Transverse colon (tissue), 4 donors: ENCODE data around the gene CDCA8. TPM values are rescaled to one million over a fixed set of nuclear protein-coding genes. Genes with fewer than 3 reads are reported as not detected.

Experiments
- DNase-seq: peaks from one replicate; pipeline ENCODE4 v3.0.0-alpha.2; 2019
- H3K27ac ChIP-seq, 4 donors: fragments of 200-600 bp; sonication (generic); 2 replicates each; pipeline ENCODE4 v1.5.1; 2016 to 2018; ENCODE audit warnings: inconsistent platforms in 4 of 4
- H3K27me3 ChIP-seq: fragments of 200-600 bp; sonication (generic); 2 replicates; pipeline ENCODE4 v1.5.1; 2017; ENCODE audit warnings: inconsistent platforms
- H3K36me3 ChIP-seq, 4 donors: fragments of 200-600 bp; sonication (generic); 2 replicates each; pipeline ENCODE4 v1.5.1; 2017 to 2019; ENCODE audit warnings: inconsistent platforms in 4 of 4
- H3K4me1 ChIP-seq, 4 donors: fragments of 200-600 bp; sonication (generic); 2 replicates each; pipeline ENCODE4 v1.5.1; 2017 to 2020; ENCODE audit warnings: inconsistent platforms in 4 of 4
- H3K4me3 ChIP-seq, 4 donors: fragments of 200-600 bp; sonication (generic); 1 replicate in 1 of 4; 2 replicates in 3 of 4; pipeline versions ENCODE4 v1.5.1 to v1.6.1; 2017 to 2019; ENCODE audit warnings: inconsistent platforms in 4 of 4
- H3K9me3 ChIP-seq, 2 donors: fragments of 200-600 bp; sonication (generic); 2 replicates each; pipeline ENCODE4 v1.5.1; 2017 to 2019; ENCODE audit warnings: inconsistent platforms in 2 of 2
- EP300 ChIP-seq: sonication (generic); formaldehyde crosslinking; IDR thresholded peaks from one replicate; pipeline ENCODE4 v1.6.1; 2017; ENCODE audit warnings: antibody characterized with exemption, low read depth
- POLR2A ChIP-seq: fragments of 450-650 bp; IDR thresholded peaks from one replicate; pipeline ENCODE4 v1.6.1; 2016; ENCODE audit warnings: antibody characterized with exemption, mild to moderate bottlenecking, moderate library complexity
- POLR2AphosphoS5 ChIP-seq, 3 donors: sonication (generic); formaldehyde crosslinking; IDR thresholded peaks; one replicate each; pipeline ENCODE4 v1.6.1; 2016; ENCODE audit warnings: antibody characterized with exemption in 3 of 3
- WGBS, 2 donors: methylation state at CpG; one replicate each; pipeline ENCODE4 v1.1.5; 2018; ENCODE audit warnings: low coverage in 1 of 2; 5-methylcytosine and 5-hydroxymethylcytosine counted together
- in situ Hi-C, 4 donors: fragments of 200-750 bp; cut with MboI; loops; one replicate each; pipeline versions ENCODE4 v1.15.0 to v1.15.1; 2017; ENCODE audit warnings: low sequenced_read_pairs in 3 of 4, low pct_ligation_motif_present in 1 of 4, low pct_unique_long_range_greater_than_20kb in 1 of 4
- intact Hi-C: fragments of 100-400 bp; cut with DNase I; formaldehyde crosslinking; loops from one replicate; pipeline ENCODE4 v1.15.1; 2023; ENCODE audit warnings: low total_unique reads
- total RNA-seq, 4 donors: library from RNA; depleted of rRNA; stranded (reverse); fragments of >200 nt; gene quantifications; one replicate each; pipeline ENCODE4 v1.1.0, GENCODE V29; 2016
- TF ChIP-seq, protein P1 (sequence below), 5 experiments: fragments of 200-600 bp in 3 of 5; fragments of 450-650 bp in 2 of 5; sonication (generic) in 3 of 5; IDR thresholded peaks; 1 replicate in 2 of 5; 2 replicates in 3 of 5; pipeline ENCODE4 v1.5.1; 2016 to 2017; ENCODE audit warnings: antibody characterized with exemption in 5 of 5, inconsistent platforms in 3 of 5, mild to moderate bottlenecking in 2 of 5, moderate library complexity in 1 of 5

The CDCA8 gene
- total RNA-seq, 4 donors from 2014 or later: 2.0 to 5.7 (median 2.1) TPM; not detected in 1

DNA sequence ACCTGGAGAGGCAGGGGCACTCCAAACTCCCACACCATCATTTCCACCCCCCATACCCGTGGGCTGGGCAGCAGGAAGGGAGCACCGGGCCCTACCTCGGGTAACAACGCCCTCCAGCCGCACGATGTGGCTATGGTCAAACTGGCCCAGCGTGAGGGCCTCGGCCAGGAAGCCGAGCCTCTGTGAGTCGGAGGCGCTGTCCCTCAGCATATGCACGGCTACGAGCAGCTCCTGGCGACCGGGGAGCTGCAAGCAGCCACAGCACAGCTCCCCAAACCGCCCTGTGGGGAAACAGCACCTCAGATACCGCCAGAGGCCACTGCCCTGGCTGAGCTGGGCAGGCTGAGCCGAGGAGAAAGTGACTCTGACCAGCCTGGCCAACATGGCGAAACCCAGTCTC lies 29.2 kb downstream of the CDCA8 start:
- Histone ChIP-seq H3K27me3 (no peaks in the 10 kb centered on the region), H3K4me3 (no peak overlapping the region), H3K27ac (no peak overlapping the region), H3K4me1 (no peaks in the 10 kb centered on the region), H3K36me3 (no peaks in the 10 kb centered on the region), H3K9me3 (no peaks in the 10 kb centered on the region)
- TF ChIP-seq POLR2AphosphoS5 (IDR thresholded peaks at IDR 0.05) (no peak), POLR2A (no peak), EP300 (no peak)
- TF ChIP-seq, protein P1, sequence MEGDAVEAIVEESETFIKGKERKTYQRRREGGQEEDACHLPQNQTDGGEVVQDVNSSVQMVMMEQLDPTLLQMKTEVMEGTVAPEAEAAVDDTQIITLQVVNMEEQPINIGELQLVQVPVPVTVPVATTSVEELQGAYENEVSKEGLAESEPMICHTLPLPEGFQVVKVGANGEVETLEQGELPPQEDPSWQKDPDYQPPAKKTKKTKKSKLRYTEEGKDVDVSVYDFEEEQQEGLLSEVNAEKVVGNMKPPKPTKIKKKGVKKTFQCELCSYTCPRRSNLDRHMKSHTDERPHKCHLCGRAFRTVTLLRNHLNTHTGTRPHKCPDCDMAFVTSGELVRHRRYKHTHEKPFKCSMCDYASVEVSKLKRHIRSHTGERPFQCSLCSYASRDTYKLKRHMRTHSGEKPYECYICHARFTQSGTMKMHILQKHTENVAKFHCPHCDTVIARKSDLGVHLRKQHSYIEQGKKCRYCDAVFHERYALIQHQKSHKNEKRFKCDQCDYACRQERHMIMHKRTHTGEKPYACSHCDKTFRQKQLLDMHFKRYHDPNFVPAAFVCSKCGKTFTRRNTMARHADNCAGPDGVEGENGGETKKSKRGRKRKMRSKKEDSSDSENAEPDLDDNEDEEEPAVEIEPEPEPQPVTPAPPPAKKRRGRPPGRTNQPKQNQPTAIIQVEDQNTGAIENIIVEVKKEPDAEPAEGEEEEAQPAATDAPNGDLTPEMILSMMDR (IDR thresholded peaks at IDR 0.05): no peak
- in situ Hi-C loops: no loop called here
- no peak for DNase-seq
- intact Hi-C loops: no loop called here
- 33 to 69% methylated on average over 1 to 15 of the region's 19 CpGs for WGBS, 2 donors

DNA sequence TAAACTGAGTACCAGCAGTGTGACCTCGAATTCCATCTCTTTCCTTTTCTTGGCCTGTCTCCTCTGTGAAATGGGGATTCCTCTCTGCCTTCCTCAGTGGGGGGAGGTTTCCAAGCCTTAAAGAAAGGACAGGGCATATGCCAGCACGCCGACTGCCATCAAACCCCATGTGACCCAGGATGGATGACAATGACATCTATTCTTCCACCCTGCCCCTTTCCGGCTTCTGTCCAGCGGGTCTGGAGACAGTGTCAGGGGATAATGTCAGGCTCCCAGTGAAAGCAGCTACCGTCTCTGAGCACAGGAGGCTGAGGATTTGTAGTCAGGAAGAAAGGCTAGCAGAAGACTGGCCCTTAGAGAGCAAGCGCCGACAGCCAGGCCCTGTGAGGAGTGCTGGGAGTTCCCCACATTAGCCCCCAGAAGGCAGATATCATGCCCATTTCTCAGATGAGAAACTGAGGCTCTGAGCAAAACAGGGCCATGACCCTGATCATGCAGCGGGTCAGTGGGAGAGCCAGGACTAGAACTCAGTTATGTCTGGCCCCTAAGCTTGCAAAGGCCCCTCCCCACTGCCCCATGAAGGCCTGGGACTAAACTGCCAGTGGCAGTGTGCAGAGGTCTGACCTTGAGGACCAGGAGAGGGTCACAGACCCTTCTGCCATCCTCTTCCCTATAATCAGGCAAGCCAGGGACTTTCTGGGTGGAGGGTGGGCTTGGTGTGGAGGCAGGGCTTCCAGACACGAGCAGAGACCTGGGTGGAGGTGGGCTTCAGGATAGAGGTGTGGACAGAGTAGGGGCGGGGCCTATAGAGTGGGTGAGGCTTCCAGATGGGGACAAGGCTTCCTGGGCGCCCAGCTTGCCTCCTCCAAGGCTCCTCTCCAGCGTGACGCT lies 30.1 kb downstream of the CDCA8 start:
- TF ChIP-seq POLR2AphosphoS5 (IDR thresholded peaks at IDR 0.05) (no peak), POLR2A (no peak), EP300 (no peak)
- TF ChIP-seq, protein P1 (IDR thresholded peaks at IDR 0.05): no peak
- 71 to 77% methylated on average over 1 to 14 of the region's 14 CpGs for WGBS, 2 donors
- Histone ChIP-seq H3K4me3 (no peak overlapping the region), H3K36me3 (no peaks in the 10 kb centered on the region), H3K27me3 (no peaks in the 10 kb centered on the region), H3K4me1 (no peaks in the 10 kb centered on the region), H3K27ac (no peak overlapping the region), H3K9me3 (no peaks in the 10 kb centered on the region)
- intact Hi-C loops (no loop called here), in situ Hi-C loops (no loop called here)
- DNase-seq: no peak

DNA sequence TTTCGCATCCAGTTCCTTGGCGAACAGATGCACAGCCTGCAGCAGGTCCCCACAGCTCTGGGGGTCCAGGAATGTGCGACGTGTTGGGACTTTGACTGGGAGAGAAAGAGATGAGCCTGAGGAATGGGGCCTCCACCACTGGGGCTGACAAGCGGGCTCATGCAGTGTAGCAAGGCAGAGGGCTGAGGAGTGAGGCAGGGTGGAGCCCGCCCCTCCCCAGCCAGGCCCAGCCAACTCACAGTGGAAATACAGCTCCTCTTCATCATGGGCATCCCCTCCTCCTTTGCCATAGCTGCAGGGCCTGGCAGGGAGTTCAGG lies 30.7 kb downstream of the CDCA8 start:
- no peaks in the 10 kb centered on the region for H3K9me3 ChIP-seq
- H3K4me1 ChIP-seq: no peaks in the 10 kb centered on the region
- no peaks in the 10 kb centered on the region for H3K36me3 ChIP-seq
- H3K27ac ChIP-seq: no peak overlapping the region
- no peak for DNase-seq
- H3K4me3 ChIP-seq: no peak overlapping the region
- intact Hi-C loops: no loop called here
- H3K27me3 ChIP-seq: no peaks in the 10 kb centered on the region
- TF ChIP-seq POLR2A: no peak
- TF ChIP-seq POLR2AphosphoS5 (IDR thresholded peaks at IDR 0.05): no peak
- TF ChIP-seq EP300: no peak
- TF ChIP-seq, protein P1 (IDR thresholded peaks at IDR 0.05): no peak
- 89% methylated on average over 6 of the region's 6 CpGs; no CpG with 5 or more reads in 1 of the 2 donors for WGBS, 2 donors
- in situ Hi-C loops: no loop called here

DNA sequence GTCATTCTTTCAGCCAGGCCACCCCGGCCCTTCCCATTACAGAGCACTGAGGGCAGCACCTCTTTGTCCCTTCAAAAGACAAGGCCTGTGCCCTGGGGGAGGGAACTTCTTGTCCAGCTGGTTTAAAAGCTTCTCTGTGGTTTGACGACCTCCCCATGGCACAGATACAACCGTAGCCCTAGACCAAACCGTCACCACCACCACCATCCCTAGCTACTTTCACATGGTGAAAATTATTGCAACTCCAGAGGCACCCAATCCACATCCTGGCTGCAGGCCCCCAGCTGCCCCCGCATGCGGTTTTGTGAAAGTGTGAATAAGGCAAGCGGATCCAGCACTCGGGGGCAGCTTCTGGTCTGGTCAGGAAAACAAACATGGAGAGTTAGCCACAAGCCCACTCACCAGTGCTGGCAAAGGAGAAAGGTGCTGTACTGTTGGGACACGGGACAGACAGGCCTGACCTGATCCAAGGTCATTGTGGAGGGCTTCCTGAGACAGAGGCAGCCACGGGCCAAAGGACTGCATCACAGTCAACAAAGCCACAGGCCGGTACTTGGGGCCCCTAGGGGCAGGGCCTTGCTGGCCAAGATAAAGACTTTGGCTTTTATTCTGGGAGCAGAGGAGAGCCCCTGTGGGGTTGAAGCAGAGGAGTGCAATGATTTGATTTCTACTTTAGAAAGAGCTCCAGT lies 31.2 kb downstream of the CDCA8 start:
- H3K36me3 ChIP-seq: no peaks in the 10 kb centered on the region
- in situ Hi-C loops: no loop called here
- DNase-seq: no peak
- no peak for TF ChIP-seq POLR2AphosphoS5 (IDR thresholded peaks at IDR 0.05)
- TF ChIP-seq POLR2A: no peak
- TF ChIP-seq, protein P1 (IDR thresholded peaks at IDR 0.05): no peak
- no peak for TF ChIP-seq EP300
- no peaks in the 10 kb centered on the region for H3K9me3 ChIP-seq
- WGBS, 2 donors: 61 to 82% methylated on average over 5 to 11 of the region's 11 CpGs
- no peak overlapping the region for H3K4me3 ChIP-seq
- no peaks in the 10 kb centered on the region for H3K4me1 ChIP-seq
- H3K27me3 ChIP-seq: no peaks in the 10 kb centered on the region
- no peak overlapping the region for H3K27ac ChIP-seq
- intact Hi-C loops: no loop called here
